22Rv1 (cell line): ENCODE results near the gene MACROH2A1.

ENCODE experiments used
- H3K27ac ChIP-seq: fragments of 450-650 bp; 2 replicates; pipeline ENCODE4 v1.5.1; 2017
- ZFX ChIP-seq: fragments of 450-650 bp; IDR thresholded peaks from 2 replicates; pipeline ENCODE4 v1.6.1; 2017; ENCODE audit warnings: antibody characterized with exemption, borderline replicate concordance
- TF ChIP-seq, protein P1 (sequence below): fragments of 450-650 bp; IDR thresholded peaks from 2 replicates; pipeline ENCODE4 v1.5.1; 2017; ENCODE audit warnings: mild to moderate bottlenecking

The MACROH2A1 gene

DNA sequence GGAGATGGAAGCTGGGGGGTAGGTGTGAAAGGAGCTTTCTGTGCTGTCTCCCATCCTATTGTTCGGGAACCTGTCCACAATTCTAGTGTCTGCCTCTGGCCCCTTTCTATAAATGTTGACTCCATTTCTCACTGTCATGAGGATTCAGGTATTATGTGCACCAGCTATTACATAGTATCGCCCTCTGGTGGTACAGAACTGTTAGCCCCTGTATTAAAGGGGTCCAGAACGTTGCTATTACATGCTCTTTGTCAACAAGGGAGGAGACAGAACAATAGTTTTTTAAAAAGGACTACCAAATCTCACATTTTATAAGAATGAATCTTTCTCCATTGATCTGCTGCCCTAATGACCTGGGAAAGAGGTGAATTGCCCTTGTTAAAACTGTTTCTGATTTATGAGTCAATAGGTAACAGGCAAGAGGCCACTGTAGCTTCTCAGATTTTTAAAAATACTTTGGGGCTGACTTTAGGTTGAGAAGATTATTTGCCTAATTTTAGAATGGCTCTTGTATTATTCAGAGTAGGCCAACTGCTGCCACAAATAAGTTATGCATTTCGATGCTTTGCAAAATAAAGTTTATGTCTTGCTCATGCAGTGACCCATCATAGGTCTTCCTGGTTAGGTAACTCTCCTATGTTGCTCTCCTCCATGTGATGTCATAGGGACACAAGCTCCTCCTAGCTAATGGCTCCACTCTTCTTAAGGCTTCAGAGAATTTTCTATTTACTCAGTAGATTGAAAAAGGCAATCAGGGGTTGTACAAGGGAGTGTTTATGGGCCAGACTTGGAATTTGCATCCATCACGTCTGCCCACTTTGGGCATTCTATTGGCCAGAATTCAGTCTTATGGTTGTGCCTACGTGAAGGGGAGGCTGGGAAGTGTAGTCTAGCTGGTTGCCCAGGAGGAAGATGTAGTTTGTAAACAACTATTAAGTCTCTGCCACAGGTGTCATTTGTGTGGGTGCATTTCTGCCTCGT is 27.4 kb upstream of the MACROH2A1 start:
- TF ChIP-seq, protein P1, sequence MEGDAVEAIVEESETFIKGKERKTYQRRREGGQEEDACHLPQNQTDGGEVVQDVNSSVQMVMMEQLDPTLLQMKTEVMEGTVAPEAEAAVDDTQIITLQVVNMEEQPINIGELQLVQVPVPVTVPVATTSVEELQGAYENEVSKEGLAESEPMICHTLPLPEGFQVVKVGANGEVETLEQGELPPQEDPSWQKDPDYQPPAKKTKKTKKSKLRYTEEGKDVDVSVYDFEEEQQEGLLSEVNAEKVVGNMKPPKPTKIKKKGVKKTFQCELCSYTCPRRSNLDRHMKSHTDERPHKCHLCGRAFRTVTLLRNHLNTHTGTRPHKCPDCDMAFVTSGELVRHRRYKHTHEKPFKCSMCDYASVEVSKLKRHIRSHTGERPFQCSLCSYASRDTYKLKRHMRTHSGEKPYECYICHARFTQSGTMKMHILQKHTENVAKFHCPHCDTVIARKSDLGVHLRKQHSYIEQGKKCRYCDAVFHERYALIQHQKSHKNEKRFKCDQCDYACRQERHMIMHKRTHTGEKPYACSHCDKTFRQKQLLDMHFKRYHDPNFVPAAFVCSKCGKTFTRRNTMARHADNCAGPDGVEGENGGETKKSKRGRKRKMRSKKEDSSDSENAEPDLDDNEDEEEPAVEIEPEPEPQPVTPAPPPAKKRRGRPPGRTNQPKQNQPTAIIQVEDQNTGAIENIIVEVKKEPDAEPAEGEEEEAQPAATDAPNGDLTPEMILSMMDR: peak; percentile 80
- no peak for TF ChIP-seq ZFX
- H3K27ac ChIP-seq: no peak overlapping the region

DNA sequence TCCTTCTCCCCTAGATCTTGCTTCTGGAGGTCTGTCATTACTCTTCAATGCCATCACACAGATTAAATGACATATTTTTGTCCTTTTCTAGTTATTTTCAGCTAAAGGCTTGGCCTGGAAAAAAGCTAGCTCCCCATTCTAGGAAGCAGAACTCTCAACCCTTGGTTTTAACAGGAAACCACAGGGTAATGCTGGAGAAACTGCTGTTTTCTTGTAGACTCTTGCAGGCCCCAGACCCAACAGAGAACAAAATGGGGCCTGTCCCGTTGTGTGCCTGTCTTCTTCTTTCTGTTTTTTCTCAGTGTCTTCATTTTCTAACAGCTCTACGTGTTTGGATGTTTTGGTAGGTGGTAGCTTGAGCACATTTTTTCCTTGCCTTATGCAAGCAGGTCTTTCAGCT is 26.6 kb upstream of the MACROH2A1 start:
- H3K27ac ChIP-seq: no peak overlapping the region

DNA sequence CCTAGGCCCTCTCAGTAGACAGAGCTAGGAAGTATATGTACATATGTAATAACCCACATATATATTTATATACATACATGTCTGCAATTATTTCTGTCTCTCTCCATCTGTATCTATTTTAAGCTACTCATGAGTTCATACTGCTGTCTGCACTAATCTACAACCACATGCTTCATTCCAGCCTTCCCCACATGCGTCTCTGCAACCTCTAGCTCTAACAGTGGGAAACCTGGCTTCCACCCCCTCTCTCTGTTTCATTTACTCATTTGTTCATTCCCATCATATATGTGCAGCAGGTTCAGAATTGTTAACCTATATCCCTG is 24.8 kb upstream of the MACROH2A1 start:
- TF ChIP-seq ZFX: no peak
- TF ChIP-seq, protein P1: no peak

More for the DNA sequence above, 26.6 kb upstream of the MACROH2A1 start:
- TF ChIP-seq ZFX: no peak
- TF ChIP-seq, protein P1: no peak

DNA sequence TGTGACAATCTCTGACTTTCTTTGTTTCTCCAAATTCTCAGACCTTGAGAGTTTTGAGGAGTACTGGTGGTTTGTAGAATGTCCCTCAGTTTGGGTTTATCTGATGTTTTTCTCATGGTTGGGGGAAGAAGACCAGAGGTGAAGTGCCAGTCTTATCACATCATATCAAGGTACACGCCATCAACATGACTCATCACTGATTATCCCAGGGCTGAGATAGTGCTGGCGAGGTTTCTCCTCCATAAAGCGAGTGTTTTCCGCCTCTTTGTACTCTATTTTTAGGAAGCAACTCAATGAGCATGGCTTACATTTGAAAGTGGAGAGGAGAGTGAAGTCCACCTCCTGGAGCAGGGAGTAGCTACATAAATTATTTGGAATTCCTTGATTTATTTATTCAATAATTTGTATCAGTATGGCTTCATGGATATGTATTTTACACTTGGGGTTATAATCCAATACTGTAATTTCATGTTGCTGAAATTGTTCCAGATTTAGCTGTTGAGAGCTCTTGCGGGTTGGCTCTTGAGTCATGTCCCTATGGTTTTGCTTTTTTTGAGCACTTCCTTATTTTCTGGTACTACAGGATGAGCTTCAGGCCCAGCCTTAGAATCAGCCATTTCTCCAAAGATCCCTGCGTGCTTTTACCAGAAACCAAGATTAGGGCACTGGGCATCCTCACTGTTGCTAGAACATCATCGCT is 24.3 kb upstream of the MACROH2A1 start:
- TF ChIP-seq, protein P1: no peak
- TF ChIP-seq ZFX: no peak
- no peak overlapping the region for H3K27ac ChIP-seq

More for the DNA sequence above, 24.8 kb upstream of the MACROH2A1 start:
- H3K27ac ChIP-seq: no peak overlapping the region

DNA sequence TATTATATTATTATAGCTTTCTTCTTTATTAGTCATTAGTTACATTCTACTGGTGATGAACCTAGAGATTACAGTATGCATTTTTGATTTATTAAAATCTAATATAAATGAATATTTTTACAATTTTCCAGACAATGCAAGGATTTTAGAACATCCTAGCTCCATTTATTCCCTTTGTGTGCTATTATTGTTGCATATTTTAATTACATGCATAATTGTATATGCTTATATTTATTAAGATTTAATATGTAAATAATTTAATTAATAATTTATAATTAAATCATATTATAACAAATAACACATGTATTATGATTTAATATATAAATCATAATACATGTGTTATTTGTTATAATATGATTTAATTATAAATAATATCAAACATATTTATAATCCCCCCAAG is 23.4 kb upstream of the MACROH2A1 start:
- no peak overlapping the region for H3K27ac ChIP-seq
- no peak for TF ChIP-seq ZFX
- TF ChIP-seq, protein P1: no peak

DNA sequence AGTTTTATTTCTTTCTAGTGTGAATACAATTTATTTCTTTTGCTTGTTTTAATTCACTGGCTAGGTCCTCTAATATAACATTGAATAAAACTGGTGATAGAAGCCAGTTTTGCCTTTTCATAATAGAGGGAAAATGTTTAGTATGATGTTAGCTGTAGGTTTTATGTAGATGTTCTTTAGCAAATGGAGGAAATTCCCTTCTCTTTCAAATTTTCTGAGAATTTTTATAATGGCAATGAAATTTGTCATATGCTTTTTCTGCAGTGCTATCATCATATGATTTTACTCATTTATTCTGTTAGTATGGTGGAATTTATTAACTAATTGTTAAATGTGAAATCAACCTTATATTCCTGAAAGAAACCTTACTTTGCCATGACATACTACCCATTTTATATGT is 18.1 kb upstream of the MACROH2A1 start:
- TF ChIP-seq, protein P1: no peak
- TF ChIP-seq ZFX: no peak
- H3K27ac ChIP-seq: no peak overlapping the region

DNA sequence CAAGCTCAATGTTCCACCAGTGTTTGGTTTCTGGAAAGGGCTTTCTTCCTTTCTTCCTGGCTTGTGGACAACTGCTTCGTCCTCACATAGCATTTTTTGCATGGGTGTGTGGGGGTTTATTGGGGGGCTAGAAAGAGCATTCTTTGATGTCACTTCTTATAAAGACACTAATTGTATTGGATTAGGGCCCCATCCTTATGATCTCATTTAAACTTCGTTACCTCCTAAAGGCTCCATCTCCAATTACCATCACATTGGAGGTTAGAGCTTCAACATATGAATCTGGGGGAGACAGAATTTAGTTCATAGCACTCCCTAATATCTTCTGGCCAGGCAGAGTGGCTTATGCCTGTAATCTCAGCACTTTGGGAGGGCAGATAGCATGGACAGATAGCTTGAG is 6.1 kb upstream of the MACROH2A1 start:
- TF ChIP-seq, protein P1: no peak
- H3K27ac ChIP-seq: no peak overlapping the region
